ENCODE data around the gene PLAAT1. TPM values are rescaled to one million over a fixed set of nuclear protein-coding genes. Genes with fewer than 3 reads are reported as not detected.

Gene PLAAT1
- total RNA-seq, 1 donor from 2014 or later: not detected

DNA sequence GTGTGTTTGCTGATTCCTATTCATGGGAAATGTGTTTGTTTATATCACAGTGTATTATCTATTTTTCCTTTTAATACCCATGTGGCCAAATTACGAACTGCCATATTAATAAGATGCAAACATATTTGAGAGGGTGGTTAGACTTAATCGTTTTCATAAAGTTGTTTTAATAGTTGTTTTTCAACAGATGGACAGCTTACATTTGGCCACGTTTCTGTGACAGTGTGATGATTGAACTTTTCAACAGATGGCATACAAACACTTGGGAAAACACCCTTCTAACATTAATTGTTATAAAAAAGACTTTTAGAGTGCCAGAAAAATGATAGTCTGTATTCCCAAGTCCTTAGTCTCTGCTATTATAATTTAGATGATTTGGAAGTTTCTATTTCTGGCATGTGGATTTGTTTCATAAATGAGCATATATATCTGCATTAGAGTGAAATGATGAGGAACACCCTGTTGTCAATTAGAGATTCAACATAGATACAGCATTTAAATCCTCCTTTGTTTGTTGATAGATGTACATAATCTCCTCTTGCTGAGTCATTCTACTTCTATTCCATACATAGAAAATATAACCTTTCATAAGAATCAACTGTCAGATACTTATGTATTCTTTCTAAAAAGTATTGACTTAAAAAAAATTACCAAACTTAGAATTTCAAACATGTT lies 13.1 kb downstream of the PLAAT1 start:
- DNase-seq: no peak

DNA sequence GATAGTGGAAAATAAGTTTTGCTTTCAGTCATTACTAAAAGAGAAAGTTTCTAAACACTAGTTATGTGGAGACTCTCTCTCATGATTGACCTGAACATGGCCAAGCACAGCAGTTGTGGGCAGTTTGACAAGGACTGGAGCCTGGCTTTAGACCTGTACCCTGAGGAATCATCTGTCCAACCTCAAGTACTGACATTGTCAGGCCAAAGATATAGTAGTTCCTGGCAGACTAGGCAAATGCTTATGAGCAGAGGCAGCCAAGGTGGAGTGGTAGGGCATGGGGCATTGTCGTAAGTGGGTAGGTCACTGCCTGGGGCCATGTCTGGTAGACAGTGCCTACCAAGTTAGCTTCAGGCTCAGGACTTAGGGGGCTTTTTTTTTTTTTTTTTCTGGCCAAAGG lies 20.9 kb downstream of the PLAAT1 start:
- no peak for DNase-seq

DNA sequence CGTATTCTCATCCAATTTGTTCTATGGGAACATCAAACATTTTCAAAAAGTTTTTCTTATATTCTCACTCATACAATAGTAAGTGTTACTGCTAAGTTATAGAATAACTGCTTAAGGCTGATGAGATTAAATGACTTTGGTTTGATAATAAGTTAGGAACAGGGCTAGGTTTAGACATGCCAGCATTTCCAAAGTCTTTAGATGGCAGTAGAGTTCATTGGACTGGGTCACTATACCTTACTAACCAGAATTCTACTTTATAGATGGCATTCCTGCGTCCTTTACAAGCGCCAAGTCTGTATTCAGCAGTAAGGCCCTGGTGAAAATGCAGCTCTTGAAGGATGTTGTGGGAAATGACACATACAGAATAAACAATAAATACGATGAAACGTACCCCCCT lies 21.7 kb downstream of the PLAAT1 start:
- DNase-seq: no peak

DNA sequence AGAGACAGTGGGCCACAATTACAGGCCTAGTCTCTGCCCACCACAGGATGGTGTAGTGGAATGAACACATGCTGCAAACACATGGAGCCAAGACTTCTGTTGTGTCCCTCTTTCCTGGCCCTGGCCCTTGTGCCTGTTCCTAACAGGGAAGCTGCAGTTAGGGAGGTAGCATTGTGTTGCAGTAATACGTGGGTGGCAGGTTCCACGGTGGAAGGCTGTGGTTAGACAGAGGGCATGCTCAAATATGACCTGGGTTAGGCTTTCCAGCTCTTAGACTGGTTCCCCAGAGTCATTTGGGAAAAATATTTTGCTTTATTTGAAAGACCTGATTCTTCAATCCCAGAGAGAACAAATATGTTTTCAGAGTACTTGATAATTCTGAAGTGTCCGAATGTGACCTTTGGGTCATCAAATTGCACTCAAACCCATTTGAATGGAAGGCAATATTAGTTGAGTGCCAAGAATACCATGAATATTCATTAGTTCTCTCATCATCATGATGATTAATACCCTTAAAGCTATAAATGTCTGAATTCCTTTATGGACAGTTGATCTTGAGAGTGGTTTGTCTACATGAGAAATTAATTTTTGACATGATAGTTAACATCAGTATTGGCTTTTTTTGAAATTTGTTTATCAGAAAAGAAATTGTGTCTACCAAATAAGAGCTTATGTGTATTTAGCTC lies 28.5 kb downstream of the PLAAT1 start:
- no peak for DNase-seq

DNA sequence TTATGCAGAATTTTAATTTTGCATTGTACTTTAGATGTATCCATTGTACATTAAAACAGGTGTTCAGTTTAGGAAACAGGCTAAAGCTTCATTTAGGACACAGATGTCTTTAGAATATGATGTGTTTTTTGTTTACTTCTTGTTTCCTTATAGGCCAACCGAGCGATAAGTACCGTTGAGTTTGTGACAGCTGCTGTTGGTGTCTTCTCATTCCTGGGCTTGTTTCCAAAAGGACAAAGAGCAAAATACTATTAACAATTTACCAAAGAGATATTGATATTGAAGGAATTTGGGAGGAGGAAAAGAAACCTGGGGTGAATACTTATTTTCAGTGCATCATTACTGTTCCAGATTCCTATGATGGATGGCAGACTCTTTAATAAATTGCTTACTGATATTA lies 29.4 kb downstream of the PLAAT1 start:
- no peak for DNase-seq

DNA sequence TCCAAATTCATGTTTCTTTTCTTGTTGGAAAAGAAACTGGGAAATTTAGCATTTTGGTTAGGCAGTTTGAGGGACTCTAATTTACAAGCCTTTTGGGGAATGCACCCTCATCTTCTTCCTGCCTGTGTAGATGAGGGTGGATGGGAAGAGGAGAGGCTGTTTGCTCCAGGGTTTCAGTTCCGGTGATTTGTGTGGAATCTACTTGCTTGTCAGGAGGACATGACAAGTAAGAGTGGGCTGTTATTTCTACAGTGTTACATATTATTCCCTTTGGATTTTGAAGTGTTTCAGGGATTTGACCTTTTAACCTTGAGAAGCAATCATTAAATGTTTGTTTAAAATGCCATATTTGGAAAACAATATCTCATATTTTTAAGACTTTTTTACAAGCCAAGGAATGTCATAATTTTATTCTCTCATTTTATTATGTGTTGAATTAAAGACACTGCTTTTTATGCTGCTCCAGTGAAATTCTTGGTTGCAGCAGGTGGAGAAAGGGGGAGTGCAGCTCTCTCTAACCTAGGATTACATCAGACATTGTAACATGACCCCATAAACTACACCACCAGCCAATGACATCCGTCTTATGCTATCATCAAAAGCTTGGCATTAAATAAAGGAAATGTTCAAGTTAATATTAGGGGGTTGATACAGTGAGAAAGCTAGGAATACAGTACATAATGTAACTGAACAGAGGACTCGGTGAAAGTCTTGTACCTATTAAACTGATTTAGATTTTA lies 30.2 kb downstream of the PLAAT1 start:
- DNase-seq: no peak

DNA sequence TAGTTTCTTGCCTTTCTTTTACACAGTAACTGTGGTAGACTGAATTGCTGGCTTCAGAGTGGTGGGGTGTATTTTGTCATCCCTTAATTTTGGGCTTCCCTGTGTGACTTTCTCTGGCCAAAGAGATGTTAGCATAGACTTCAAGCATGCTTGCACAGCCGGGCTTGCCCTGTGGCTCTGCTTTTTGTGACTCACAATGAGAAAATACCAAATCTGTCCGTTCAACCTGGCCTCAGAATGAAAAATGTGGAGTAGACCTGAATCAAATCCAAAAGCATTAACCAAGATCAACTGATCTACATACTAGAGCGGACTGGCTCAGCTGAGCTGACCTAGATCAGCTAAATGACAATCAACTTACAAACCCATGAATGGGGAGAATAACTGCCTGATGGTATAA lies 51.4 kb downstream of the PLAAT1 start:
- no peak for DNase-seq

DNA sequence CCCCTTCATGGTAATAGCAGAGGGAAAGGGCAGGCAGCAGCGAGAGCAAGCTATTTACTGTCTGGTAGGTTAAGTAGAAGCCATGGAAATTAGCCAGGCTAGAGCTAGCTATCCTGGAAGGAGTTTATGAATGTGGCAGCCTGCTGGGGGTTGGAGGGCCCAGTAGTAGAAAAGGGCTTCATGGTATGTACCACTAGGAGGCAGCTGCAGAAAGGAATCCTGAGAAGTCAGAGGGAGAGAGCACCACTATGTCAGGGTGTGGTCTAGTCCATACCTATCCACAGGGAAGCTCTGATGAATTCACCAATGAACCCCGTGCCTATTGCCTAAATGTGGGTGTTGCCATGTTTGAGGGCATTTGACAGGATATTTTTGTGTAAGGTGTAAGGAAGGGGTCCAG lies 55.0 kb downstream of the PLAAT1 start:
- DNase-seq: no peak

DNA sequence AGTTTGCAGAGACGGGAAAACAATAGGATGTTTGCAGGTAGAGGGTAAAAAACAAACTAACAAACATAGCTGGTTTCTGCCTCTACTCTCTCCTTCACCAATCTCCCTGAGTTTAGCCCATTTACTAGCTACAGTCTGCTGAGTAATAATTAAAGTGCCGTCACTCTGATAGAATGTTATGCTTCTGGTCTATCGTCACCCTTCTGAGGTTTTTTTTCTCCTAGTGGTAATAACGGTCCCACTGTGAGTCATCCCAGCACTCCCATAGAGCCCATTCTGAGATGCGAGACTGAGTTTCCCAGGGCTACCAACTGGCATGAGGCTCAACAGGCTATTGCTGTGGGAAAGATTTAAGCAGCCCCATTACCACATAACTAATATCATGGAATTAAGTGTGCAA lies 56.4 kb downstream of the PLAAT1 start:
- no peak for DNase-seq

DNA sequence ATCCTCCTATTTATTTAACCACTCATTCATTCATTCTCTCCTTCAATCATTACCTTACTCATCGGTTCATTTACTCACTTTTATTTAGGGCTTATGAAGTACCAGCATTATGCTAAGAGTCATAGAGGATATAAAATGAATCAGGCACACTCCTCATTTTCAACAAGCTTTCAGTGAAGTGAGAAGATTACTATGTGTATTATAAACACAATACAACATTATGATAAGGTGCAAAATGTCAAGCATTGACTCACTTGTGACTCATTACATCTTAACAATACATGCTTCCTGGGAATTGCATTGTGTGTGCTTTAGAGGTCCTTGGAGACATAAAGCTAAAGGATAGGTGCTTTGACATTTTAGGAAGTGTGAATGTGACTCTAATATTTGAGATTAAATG lies 60.4 kb downstream of the PLAAT1 start:
- DNase-seq: peak; percentile 48

DNA sequence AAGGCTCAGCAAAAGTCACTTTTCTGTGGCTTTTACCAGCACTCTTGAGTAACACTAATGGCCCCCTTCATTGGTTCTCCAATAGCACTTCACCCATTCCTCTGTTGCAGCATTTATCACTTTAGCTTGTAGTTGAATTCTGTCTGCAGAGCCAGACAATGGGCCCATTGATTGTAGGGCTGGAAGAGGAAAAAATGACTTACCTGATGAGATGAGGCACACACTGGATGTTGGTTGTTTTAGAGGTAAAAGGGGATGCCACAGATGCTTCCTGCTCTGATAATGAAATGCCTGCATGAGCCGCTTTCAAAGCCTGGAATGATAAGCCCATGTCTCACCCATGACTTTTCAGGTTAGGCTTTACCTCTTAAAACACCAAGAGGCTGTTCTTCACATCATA lies 64.3 kb downstream of the PLAAT1 start:
- DNase-seq: no peak

DNA sequence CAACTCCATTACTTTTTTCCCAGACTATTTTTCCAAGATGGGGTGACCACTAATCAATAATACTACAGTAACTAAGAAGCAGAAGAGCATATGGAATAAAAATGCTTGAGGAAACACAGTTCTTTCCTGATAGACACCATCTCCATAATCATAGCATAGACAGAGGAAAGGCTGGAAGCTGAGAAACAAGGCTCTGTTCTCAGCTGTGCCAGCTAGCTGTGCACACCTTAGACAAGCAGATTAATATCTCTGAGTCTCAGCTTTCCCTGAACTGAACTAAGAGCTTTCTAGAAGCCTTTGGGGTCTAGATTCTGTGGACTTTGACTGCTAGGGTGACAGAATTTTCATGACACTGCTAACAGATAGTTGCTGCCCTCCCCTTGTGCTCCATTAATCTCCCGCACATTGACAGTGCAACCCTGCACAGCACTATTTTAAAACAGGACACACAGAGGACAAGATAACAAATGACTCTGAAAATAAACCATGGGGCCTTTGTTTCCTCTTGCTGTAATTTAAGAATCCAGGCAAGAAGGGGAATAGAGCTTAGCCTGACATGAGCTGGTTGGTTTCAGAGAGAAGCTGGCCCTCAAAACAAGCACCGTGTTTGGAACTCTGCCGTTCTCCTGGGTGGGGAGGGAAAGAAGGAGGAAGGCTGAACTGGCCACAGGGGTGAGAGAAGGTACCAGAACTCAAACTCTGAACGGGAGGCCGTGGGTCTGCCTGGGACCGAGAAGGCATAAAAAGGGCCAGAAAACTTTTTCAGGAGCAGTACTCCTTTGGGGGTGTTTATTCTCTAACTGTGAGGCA lies 70.1 kb downstream of the PLAAT1 start:
- DNase-seq: no peak

DNA sequence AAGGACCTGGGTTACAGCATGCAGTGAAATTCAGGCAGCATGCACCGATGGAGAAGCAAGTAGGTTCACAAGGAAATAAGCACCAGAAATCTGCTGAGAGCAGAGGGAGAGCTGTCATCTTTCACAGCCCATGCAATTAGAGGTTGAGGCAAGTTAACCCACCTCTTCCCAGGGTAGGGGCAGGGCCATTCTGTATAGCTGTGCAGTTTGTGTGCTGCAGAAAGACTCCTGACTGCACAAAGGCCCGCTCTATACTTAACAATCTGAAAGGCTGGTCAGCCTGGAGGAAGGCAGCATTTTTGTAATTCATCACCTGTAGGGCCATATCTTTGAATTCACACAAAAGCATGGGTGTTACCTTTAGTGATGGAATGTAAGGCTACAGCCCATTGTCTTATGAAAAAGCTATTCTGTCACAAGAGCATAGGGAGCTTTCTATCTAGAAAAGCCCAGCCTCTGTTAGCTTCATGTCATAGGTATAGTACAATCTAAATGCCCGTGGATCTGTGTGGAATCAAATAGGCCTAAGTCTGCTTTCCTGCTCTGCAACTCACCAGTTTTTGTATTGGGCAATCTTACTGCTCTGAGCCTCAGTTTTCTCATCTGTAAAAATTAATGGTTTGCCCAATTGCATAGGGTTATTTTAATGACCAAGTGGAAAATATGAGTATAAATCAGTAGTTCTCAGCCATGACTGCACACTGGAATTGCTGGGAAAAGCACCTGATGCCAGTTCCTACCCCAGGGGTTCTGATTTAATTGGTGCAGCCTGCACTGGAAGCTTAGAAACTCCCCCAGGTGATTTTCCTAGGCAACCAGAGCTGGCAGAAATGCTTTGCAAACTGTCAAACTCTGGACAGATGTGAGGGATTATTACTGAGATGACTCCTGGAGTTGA lies 72.3 kb downstream of the PLAAT1 start:
- DNase-seq: no peak

DNA sequence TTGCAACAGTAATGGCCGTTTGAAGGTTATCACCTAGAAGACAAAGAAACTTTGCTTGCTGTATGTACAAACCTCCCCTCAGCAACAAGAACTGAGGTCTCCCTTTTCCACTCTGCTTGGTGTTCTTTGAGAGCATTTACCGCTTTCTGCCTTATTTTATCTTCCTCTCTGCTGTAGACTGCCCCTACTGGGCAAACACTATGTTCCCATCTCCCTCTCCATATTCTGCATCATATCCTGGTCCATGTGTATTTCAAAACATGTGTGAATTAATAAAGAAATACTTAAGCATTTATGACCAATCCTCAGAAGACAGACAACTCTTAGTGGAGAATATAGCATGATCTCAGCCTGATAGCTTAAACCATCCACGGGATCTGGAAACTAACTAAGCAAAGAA lies 73.1 kb downstream of the PLAAT1 start:
- no peak for DNase-seq

DNA sequence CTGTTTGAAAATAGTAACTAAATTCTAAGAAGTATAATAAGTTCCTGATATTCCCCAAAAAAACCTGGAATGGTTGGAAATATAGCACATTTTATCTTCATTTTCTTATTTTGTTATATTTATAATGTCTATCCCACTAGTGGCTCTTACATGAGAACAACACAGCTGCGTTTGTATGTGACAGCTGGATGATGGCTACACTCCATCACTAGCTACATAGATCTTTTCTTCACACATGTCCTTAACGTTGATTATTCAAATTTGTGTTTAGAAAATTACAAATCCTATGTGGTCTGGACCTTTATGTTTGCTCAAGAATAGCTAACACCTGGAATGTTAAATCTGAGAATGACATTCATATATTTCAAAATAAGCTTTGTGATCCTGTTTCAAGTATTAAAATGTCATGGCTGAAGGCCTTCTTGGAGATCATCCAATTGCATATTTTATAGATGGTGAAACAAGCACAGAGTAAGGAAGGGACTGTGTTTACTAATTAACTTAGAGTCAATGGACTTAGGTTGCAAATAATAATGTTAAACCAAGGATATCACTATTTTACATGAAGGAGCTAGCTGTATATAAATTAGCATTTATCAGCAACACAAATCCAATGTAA lies 76.8 kb downstream of the PLAAT1 start:
- no peak for DNase-seq

Other genes starting within 250 kb of the PLAAT1 start
- not detected in 2 replicates for gene ATP13A5, start 137.5 kb downstream of the PLAAT1 start, total RNA-seq

Data from dermis blood vessel endothelial cell (primary cell).